HL-60 (cell line): ENCODE data around the gene CORO1C.

Experiments
- DNase-seq, 2 experiments: peaks; one replicate each; pipeline ENCODE4 v3.0.0-alpha.2; 2010 to 2020; ENCODE audit warnings: low read depth in 1 of 2, low spot score in 1 of 2
- H3K27ac ChIP-seq: fragments of 250-450 bp; sonication (Bioruptor Pico); replicated peaks from 2 replicates; pipeline ENCODE4 v1.5.1; 2020; ENCODE audit warnings: mild to moderate bottlenecking, moderate library complexity
- H3K27me3 ChIP-seq: fragments of 250-450 bp; sonication (Bioruptor Pico); 2 replicates; pipeline ENCODE4 v1.5.1; 2021; ENCODE audit warnings: mild to moderate bottlenecking, moderate library complexity; ENCODE audit not compliant: insufficient read depth, poor library complexity, severe bottlenecking
- H3K4me3 ChIP-seq: replicated peaks from 2 replicates; pipeline ENCODE4 v1.5.1; 2011; ENCODE audit warnings: mild to moderate bottlenecking, control low read depth, low read length; ENCODE audit not compliant: insufficient read depth
- GABPA ChIP-seq: IDR thresholded peaks from 2 replicates; pipeline ENCODE4 v1.6.1; 2012; ENCODE audit warnings: low read depth
- POLR2AphosphoS5 ChIP-seq: IDR thresholded peaks from 2 replicates; pipeline ENCODE4 v1.6.1; 2012; ENCODE audit warnings: low read depth
- SPI1 ChIP-seq: IDR thresholded peaks from 2 replicates; pipeline ENCODE4 v1.6.1; 2012; ENCODE audit warnings: low read depth, mild to moderate bottlenecking, borderline replicate concordance
- TF ChIP-seq, protein P1 (sequence below): IDR thresholded peaks from 2 replicates; pipeline ENCODE4 v1.6.1; 2012; ENCODE audit warnings: low read depth; ENCODE audit not compliant: insufficient replicate concordance
- TF ChIP-seq, protein P2 (sequence below): IDR thresholded peaks from one replicate; pipeline ENCODE4 v1.5.1; 2011; ENCODE audit warnings: low read length, control low read depth, inconsistent platforms; ENCODE audit not compliant: insufficient read depth

The CORO1C gene

GRCh38 chr12:108635997-108636808 lies 95.1 kb downstream of the CORO1C start:
- H3K4me3 ChIP-seq, result no peak overlapping the region
- TF ChIP-seq POLR2AphosphoS5 (no peak), GABPA (no peak), SPI1 (no peak)
- TF ChIP-seq, protein P1, sequence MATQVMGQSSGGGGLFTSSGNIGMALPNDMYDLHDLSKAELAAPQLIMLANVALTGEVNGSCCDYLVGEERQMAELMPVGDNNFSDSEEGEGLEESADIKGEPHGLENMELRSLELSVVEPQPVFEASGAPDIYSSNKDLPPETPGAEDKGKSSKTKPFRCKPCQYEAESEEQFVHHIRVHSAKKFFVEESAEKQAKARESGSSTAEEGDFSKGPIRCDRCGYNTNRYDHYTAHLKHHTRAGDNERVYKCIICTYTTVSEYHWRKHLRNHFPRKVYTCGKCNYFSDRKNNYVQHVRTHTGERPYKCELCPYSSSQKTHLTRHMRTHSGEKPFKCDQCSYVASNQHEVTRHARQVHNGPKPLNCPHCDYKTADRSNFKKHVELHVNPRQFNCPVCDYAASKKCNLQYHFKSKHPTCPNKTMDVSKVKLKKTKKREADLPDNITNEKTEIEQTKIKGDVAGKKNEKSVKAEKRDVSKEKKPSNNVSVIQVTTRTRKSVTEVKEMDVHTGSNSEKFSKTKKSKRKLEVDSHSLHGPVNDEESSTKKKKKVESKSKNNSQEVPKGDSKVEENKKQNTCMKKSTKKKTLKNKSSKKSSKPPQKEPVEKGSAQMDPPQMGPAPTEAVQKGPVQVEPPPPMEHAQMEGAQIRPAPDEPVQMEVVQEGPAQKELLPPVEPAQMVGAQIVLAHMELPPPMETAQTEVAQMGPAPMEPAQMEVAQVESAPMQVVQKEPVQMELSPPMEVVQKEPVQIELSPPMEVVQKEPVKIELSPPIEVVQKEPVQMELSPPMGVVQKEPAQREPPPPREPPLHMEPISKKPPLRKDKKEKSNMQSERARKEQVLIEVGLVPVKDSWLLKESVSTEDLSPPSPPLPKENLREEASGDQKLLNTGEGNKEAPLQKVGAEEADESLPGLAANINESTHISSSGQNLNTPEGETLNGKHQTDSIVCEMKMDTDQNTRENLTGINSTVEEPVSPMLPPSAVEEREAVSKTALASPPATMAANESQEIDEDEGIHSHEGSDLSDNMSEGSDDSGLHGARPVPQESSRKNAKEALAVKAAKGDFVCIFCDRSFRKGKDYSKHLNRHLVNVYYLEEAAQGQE, result no peak
- TF ChIP-seq, protein P2, sequence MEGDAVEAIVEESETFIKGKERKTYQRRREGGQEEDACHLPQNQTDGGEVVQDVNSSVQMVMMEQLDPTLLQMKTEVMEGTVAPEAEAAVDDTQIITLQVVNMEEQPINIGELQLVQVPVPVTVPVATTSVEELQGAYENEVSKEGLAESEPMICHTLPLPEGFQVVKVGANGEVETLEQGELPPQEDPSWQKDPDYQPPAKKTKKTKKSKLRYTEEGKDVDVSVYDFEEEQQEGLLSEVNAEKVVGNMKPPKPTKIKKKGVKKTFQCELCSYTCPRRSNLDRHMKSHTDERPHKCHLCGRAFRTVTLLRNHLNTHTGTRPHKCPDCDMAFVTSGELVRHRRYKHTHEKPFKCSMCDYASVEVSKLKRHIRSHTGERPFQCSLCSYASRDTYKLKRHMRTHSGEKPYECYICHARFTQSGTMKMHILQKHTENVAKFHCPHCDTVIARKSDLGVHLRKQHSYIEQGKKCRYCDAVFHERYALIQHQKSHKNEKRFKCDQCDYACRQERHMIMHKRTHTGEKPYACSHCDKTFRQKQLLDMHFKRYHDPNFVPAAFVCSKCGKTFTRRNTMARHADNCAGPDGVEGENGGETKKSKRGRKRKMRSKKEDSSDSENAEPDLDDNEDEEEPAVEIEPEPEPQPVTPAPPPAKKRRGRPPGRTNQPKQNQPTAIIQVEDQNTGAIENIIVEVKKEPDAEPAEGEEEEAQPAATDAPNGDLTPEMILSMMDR, result no peak
- peak overlapping the region; percentile 98 for H3K27ac ChIP-seq

GRCh38 chr12:108635201-108635996 lies 95.9 kb downstream of the CORO1C start:
- peak overlapping the region; percentile 98 for H3K27ac ChIP-seq
- no peaks in the 10 kb centered on the region for H3K27me3 ChIP-seq
- no peak overlapping the region for H3K4me3 ChIP-seq
- TF ChIP-seq, protein P2, result no peak
- TF ChIP-seq GABPA (no peak), SPI1 (peak; percentile 51; the same call in 1 of the 2 replicates), POLR2AphosphoS5 (peak; percentile 71)
- TF ChIP-seq, protein P1, result no peak
- peak; percentile 73 to 96 for DNase-seq

More at GRCh38 chr12:108635997-108636808, 95.1 kb downstream of the CORO1C start:
- DNase-seq, result no peak
- no peaks in the 10 kb centered on the region for H3K27me3 ChIP-seq

DNA sequence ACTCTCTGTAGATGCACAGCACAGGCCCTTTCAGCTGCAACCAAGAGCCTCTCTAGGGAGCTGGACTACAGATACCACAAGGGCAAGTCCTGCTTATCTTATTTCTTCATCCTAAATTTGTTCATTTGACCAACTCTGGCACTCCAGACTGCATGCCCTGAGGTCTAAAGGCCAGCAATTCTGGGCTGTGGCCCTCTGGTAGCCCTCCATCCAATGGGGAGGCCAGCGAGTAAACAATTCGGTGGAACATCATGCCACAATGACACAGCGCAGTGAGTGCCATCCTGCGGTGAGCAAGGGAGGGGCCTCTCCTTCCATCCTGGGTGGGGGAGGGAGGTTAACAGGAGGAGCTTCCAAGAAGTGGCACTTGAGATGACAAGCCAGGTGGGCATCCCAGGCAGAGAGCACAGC lies 97.0 kb downstream of the CORO1C start:
- H3K27me3 ChIP-seq, result no peaks in the 10 kb centered on the region
- no peak overlapping the region; the same call in 1 of the 2 replicates for H3K4me3 ChIP-seq
- TF ChIP-seq, protein P1, result peak; percentile 7
- TF ChIP-seq POLR2AphosphoS5 (peak; percentile 51; the same call in 1 of the 2 replicates), GABPA (no peak), SPI1 (no peak)
- TF ChIP-seq, protein P2, result no peak
- peak overlapping the region; percentile 98 for H3K27ac ChIP-seq
- DNase-seq, result peak; percentile 91 to 94
